Mucosa of descending colon (tissue), 3 donors: Measurements from ENCODE around the gene RMC1. TPM values are rescaled to one million over a fixed set of nuclear protein-coding genes. Genes with fewer than 3 reads are reported as not detected.

Source experiments
- ATAC-seq: fragments of 200-7000 bp; cut with Tn5 transposase; one replicate; pipeline ENCODE4 v1.9.1; 2020; ENCODE audit warnings: mild to moderate bottlenecking, moderate library complexity
- DNase-seq, 3 donors: peaks; one replicate each; pipeline ENCODE4 v3.0.0-alpha.2; 2020
- H3K36me3 ChIP-seq: fragments of 200-600 bp; one replicate; pipeline ENCODE4 v1.8.0; 2021; ENCODE audit warnings: low read depth, mild to moderate bottlenecking
- H3K4me1 ChIP-seq: fragments of 200-600 bp; one replicate; pipeline ENCODE4 v1.8.0; 2021; ENCODE audit warnings: low read depth, mild to moderate bottlenecking
- H3K4me3 ChIP-seq: fragments of 200-600 bp; one replicate; pipeline ENCODE4 v1.8.0; 2021; ENCODE audit warnings: mild to moderate bottlenecking
- H3K9me3 ChIP-seq: fragments of 200-600 bp; one replicate; pipeline ENCODE4 v1.8.0; 2021; ENCODE audit warnings: mild to moderate bottlenecking
- intact Hi-C, 2 donors: fragments of 100-400 bp; cut with DNase I in 1 of 2; cut with micrococcal nuclease in 1 of 2; formaldehyde crosslinking; loops; one replicate each; pipeline versions ENCODE4 v1.11.0 to v1.11.1; 2022; cut with DNase I, micrococcal nuclease
- long read RNA-seq, 2 donors: library from polyadenylated mRNA; unstranded; transcript quantifications; one replicate each; pipeline ENCODE4 v2.0.0, GENCODE V29; 2019 to 2021
- total RNA-seq, 3 donors: library from RNA; stranded (reverse); fragmentation: NEBNext Ultra II Directional in 2 of 3; extraction: Animal tissue kit (Norgen Biotek cat#: 25700) in 2 of 3; gene quantifications; one replicate each; pipeline versions ENCODE4 v1.2.1 to v1.2.4, GENCODE V29; 2021 to 2023
- TF ChIP-seq, protein P1 (sequence below): fragments of 200-600 bp; IDR thresholded peaks from one replicate; pipeline ENCODE4 v1.8.0; 2022; ENCODE audit warnings: antibody characterized with exemption, mild to moderate bottlenecking
- donor health status: DM: no; HTN: no; CAD: no; lungs with moderate emphysema.
- donor health status: DM: no; HTN: no; CAD: no.
- donor health status: DM: no; HTN: yes; CAD: no.

The RMC1 gene
- total RNA-seq, result 10 to 100 TPM; 30.4 to 33.5 (median 30.5) TPM
- long read RNA-seq, donor 1, transcript RMC1-201 (20 exons, 2,162 nt), result major isoform, 11 of 23 reads
- long read RNA-seq, donor 1, partial matches to known transcripts, result 5 of 23 reads
- long read RNA-seq, donor 1, other reads (novel, unspliced or antisense), result 7 of 23 reads
- long read RNA-seq, donor 2, transcript RMC1-201 (20 exons, 2,162 nt), result major isoform, 12 of 18 reads
- long read RNA-seq, donor 2, partial matches to known transcripts, result 1 of 18 reads
- long read RNA-seq, donor 2, other reads (novel, unspliced or antisense), result 5 of 18 reads

DNA sequence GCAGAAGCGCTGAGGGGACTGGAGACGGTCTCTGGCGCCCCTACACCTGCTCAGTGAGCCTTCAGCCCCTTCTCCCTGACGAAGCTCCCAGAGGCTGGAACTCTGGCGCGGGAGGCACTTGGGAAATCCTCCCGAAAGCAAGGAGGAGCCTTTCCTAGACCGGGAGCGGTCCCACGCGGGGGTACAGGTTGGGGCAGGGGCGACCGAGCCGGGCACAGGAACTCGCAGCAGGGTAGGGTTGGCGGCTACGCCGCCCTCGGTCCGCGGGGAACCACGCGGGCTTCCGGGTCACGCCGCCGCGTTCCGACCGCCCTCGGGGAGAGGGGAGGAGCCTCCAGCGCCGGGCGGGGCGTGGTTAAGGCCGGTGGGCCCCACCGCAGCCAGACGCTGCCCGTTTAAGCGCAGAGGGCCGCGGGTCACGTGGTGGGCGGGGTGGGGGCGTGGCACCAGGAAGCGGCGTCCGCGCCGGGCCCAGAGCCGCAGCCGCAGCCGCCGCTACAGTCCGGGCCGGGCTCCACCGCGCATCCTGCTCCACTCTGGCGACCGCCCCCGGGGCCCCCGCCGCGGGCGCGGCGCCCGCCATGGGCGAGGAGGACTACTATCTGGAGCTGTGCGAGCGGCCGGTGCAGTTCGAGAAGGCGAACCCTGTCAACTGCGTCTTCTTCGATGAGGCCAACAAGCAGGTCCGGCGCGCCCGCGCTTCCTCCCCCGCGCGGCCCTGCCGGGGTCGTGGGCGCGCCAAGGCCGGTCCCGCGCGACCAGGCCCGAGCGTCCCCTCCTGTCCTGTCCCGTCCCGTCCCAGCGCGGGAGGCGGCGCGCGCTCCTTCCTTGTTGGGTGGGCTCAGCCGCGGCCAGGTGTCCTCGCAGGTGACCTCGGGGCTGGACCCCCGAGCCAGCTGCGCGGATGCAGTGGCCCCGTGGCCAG, at the start of gene RMC1:
TSS of gene RMC1 (plus strand) at position 474 of the 925 bp plus-strand sequence. CDS start at position 582, 108 bp downstream.
- H3K36me3 ChIP-seq, result no peaks in the 10 kb centered on the region
- peak; percentile 98 to 100 (median 99) for DNase-seq
- intact Hi-C loops, result no loop called here
- no peaks in the 10 kb centered on the region for H3K9me3 ChIP-seq
- TF ChIP-seq, protein P1, sequence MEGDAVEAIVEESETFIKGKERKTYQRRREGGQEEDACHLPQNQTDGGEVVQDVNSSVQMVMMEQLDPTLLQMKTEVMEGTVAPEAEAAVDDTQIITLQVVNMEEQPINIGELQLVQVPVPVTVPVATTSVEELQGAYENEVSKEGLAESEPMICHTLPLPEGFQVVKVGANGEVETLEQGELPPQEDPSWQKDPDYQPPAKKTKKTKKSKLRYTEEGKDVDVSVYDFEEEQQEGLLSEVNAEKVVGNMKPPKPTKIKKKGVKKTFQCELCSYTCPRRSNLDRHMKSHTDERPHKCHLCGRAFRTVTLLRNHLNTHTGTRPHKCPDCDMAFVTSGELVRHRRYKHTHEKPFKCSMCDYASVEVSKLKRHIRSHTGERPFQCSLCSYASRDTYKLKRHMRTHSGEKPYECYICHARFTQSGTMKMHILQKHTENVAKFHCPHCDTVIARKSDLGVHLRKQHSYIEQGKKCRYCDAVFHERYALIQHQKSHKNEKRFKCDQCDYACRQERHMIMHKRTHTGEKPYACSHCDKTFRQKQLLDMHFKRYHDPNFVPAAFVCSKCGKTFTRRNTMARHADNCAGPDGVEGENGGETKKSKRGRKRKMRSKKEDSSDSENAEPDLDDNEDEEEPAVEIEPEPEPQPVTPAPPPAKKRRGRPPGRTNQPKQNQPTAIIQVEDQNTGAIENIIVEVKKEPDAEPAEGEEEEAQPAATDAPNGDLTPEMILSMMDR, result no peak
- H3K4me3 ChIP-seq, result peak within 1 kb of the TSS; percentile 97
- peak; percentile 96 for ATAC-seq
- peaks cover 15% of the 10 kb centered on the region for H3K4me1 ChIP-seq

DNA sequence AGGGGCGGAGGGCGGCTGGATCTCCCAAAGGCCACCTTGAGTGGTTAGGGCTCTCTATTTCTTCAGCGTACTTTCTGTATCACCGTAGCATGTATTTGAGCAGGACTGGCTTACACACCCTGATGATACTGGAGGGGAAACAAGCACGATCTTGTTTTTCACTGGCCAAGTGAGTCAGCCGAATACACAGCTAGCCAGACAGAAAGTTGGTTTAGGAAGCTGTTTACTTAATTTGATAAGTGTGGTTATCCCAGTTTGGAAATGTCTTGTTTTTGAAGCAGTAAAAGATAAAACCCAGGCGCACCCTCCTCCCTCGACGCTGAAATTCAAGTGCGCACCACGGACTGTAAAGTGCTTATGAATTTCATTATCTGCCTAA, 49.6 kb upstream of the RMC1 start:
- H3K9me3 ChIP-seq, result no peaks in the 10 kb centered on the region

DNA sequence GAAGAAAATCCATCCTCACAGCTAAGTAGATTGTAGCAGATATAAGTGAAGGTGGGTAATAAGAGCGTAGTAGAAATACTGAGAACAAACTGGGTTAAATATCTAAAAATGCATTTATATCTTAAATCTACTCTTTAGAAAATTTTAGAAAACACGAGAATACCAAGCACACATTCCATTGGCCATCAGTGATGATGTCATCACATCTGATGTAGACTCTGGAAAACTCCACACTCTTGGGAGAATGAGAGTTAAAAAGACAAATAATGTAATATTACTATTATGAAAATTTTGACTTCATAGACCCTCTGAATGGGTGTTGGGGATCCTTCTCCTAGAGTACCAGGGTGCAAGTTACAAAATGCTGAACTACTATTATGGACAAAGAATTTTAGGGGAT, 46.5 kb upstream of the RMC1 start:
- Histone ChIP-seq H3K4me1 (peaks cover 64% of the 10 kb centered on the region), H3K9me3 (no peaks in the 10 kb centered on the region), H3K4me3 (no peak overlapping the region), H3K36me3 (no peaks in the 10 kb centered on the region)
- TF ChIP-seq, protein P1, result no peak
- DNase-seq (no peak), ATAC-seq (no peak)
- intact Hi-C loops, result no loop called here

More for the DNA sequence above, 49.6 kb upstream of the RMC1 start:
- ATAC-seq (peak; percentile 58), DNase-seq (no peak)
- TF ChIP-seq, protein P1, result no peak
- intact Hi-C loops, result no loop called here
- Histone ChIP-seq H3K36me3 (no peaks in the 10 kb centered on the region), H3K4me3 (peak overlapping the region; percentile 89), H3K4me1 (peaks cover 38% of the 10 kb centered on the region)

GRCh38 chr18:23458830-23459529, 44.3 kb upstream of the RMC1 start:
- Histone ChIP-seq H3K4me1 (peaks cover 52% of the 10 kb centered on the region), H3K4me3 (no peak overlapping the region), H3K36me3 (no peaks in the 10 kb centered on the region), H3K9me3 (no peaks in the 10 kb centered on the region)
- TF ChIP-seq, protein P1, result no peak
- ATAC-seq (peak; percentile 21), DNase-seq (no peak)
- intact Hi-C loops, result no loop called here

DNA sequence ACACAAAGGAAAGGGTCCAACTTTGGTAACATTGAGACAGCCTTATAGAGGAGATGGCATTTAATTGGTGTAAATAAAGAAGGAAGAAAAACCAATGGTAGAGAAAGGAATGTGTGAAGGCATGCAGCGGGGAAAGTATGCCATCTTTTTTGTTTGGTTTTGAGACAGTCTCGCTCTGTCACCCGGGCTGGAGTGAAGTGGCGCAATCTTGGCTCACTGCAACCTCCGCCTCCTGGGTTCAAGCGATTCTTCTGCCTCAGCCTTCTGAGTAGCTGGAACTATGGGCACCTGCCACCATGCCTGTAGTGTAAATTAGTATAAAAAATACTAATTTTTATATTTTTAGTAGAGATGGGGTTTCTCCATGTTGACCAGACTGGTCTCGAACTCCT, 43.8 kb upstream of the RMC1 start:
- ATAC-seq, result no peak
- TF ChIP-seq, protein P1, result no peak

More for the DNA sequence above, 43.8 kb upstream of the RMC1 start:
- no peak for DNase-seq
- Histone ChIP-seq H3K36me3 (no peaks in the 10 kb centered on the region), H3K9me3 (no peaks in the 10 kb centered on the region), H3K4me3 (no peak overlapping the region), H3K4me1 (peaks cover 47% of the 10 kb centered on the region)
- intact Hi-C loops, result no loop called here
